ENCODE results near the gene ISLR2.

GRCh38 chr15:74176262-74177214 lies 46.2 kb downstream of the ISLR2 start:
- TF ChIP-seq CTCF (conservative IDR thresholded peaks at IDR 0.05; ENCODE audit: low read depth, low read length) (no peak), EZH2 (IDR thresholded peaks at IDR 0.05; ENCODE audit: borderline replicate concordance, low read depth, low read length, poor library complexity, severe bottlenecking) (no peak)
